Measurements from ENCODE around the gene POLR1C. TPM values are rescaled to one million over a fixed set of nuclear protein-coding genes. Genes with fewer than 3 reads are reported as not detected.
A peak's percentile ranks its signal among the peaks of the same experiment; 100 is the strongest.

Gene POLR1C
- total RNA-seq, 1 experiment from 2014 or later = 79.6 TPM

- TF ChIP-seq CTCF (IDR thresholded peaks at IDR 0.05; ENCODE audit: unreplicated experiment) = no peak
- no peaks in the 10 kb centered on the region for H3K9me3 Mint-ChIP-seq (ENCODE audit: low read depth, unreplicated experiment)
- no TSS peak for BruUV-seq (replicated peaks)
- peaks cover 16% of the 10 kb centered on the region for H3K4me1 Mint-ChIP-seq (ENCODE audit: low read depth, unreplicated experiment)
- no peak overlapping the region for H3K4me3 Mint-ChIP-seq (ENCODE audit: low read depth, unreplicated experiment)
- intact Hi-C loops (cut with micrococcal nuclease; ENCODE audit: unreplicated experiment) = no loop called here
- no peak for DNase-seq
- no peak overlapping the region for H3K27ac Mint-ChIP-seq (ENCODE audit: unreplicated experiment)
- CTCF ChIA-PET = interaction anchor here (0.6 to 3.4 kb wide), 7 partner anchors 10 to 292 kb away, joined by 3 to 18 read pairs (median 3); partner anchors contain the start of genes POLR1C and YIPF3
- H3K36me3 Mint-ChIP-seq (ENCODE audit: insufficient read depth, unreplicated experiment) = peaks cover 68% of the 10 kb centered on the region
- H3K27me3 Mint-ChIP-seq (ENCODE audit: unreplicated experiment) = peaks cover 27% of the 10 kb centered on the region
Observed at GRCh38 chr6:43504756-43505593, 11.9 kb upstream of the POLR1C start.

GRCh38 chr6:43505718-43506117 lies 11.2 kb upstream of the POLR1C start:
- no peak overlapping the region for H3K27ac Mint-ChIP-seq (ENCODE audit: unreplicated experiment)
- TF ChIP-seq CTCF (IDR thresholded peaks at IDR 0.05; ENCODE audit: unreplicated experiment) = no peak
- H3K27me3 Mint-ChIP-seq (ENCODE audit: unreplicated experiment) = peaks cover 27% of the 10 kb centered on the region
- CTCF ChIA-PET = interaction anchor here (0.8 to 3.4 kb wide), 4 partner anchors 11 to 242 kb away, joined by 3 to 18 read pairs (median 3); no protein-coding TSS in a partner anchor
- no peak for DNase-seq
- no TSS peak for BruUV-seq (replicated peaks)
- no peaks in the 10 kb centered on the region for H3K9me3 Mint-ChIP-seq (ENCODE audit: low read depth, unreplicated experiment)
- no peak overlapping the region for H3K4me3 Mint-ChIP-seq (ENCODE audit: low read depth, unreplicated experiment)
- intact Hi-C loops (cut with micrococcal nuclease; ENCODE audit: unreplicated experiment) = loop anchor here (1.0 to 2.0 kb wide), 3 partner anchors 51 to 243 kb away; no protein-coding TSS in a partner anchor
- peaks cover 68% of the 10 kb centered on the region for H3K36me3 Mint-ChIP-seq (ENCODE audit: insufficient read depth, unreplicated experiment)
- H3K4me1 Mint-ChIP-seq (ENCODE audit: low read depth, unreplicated experiment) = peaks cover 16% of the 10 kb centered on the region

GRCh38 chr6:43506171-43506570 lies 10.7 kb upstream of the POLR1C start:
- no TSS peak for BruUV-seq (replicated peaks)
- Mint-ChIP-seq H3K36me3 (ENCODE audit: insufficient read depth, unreplicated experiment) (peaks cover 69% of the 10 kb centered on the region), H3K27me3 (ENCODE audit: unreplicated experiment) (peaks cover 27% of the 10 kb centered on the region), H3K27ac (ENCODE audit: unreplicated experiment) (no peak overlapping the region), H3K4me3 (ENCODE audit: low read depth, unreplicated experiment) (no peak overlapping the region), H3K9me3 (ENCODE audit: low read depth, unreplicated experiment) (no peaks in the 10 kb centered on the region), H3K4me1 (ENCODE audit: low read depth, unreplicated experiment) (peaks cover 16% of the 10 kb centered on the region)
- DNase-seq = no peak
- CTCF ChIA-PET = interaction anchor here (0.8 to 3.4 kb wide), 13 partner anchors 8 to 243 kb away, joined by 3 to 18 read pairs (median 4); partner anchors contain the start of genes ABCC10 and ZNF318
- intact Hi-C loops (cut with micrococcal nuclease; ENCODE audit: unreplicated experiment) = loop anchor here (1.0 to 2.0 kb wide), 3 partner anchors 52 to 243 kb away; no protein-coding TSS in a partner anchor
- TF ChIP-seq CTCF (IDR thresholded peaks at IDR 0.05; ENCODE audit: unreplicated experiment) = no peak

GRCh38 chr6:43506667-43507471 lies 10.0 kb upstream of the POLR1C start:
- H3K27me3 Mint-ChIP-seq (ENCODE audit: unreplicated experiment) = peaks cover 27% of the 10 kb centered on the region
- H3K27ac Mint-ChIP-seq (ENCODE audit: unreplicated experiment) = no peak overlapping the region
- H3K4me3 Mint-ChIP-seq (ENCODE audit: low read depth, unreplicated experiment) = no peak overlapping the region
- CTCF ChIA-PET = interaction anchor here (0.6 to 3.4 kb wide), 18 partner anchors 9 to 243 kb away, joined by 3 to 18 read pairs (median 4); partner anchors contain the start of genes ABCC10, POLR1C, YIPF3 and ZNF318
- no TSS peak for BruUV-seq (replicated peaks)
- no peaks in the 10 kb centered on the region for H3K9me3 Mint-ChIP-seq (ENCODE audit: low read depth, unreplicated experiment)
- peak; percentile 99 for TF ChIP-seq CTCF (IDR thresholded peaks at IDR 0.05; ENCODE audit: unreplicated experiment)
- peaks cover 63% of the 10 kb centered on the region for H3K36me3 Mint-ChIP-seq (ENCODE audit: insufficient read depth, unreplicated experiment)
- H3K4me1 Mint-ChIP-seq (ENCODE audit: low read depth, unreplicated experiment) = peaks cover 16% of the 10 kb centered on the region
- DNase-seq = peak; percentile 92
- intact Hi-C loops (cut with micrococcal nuclease; ENCODE audit: unreplicated experiment) = loop anchor here (1.0 to 2.0 kb wide), 3 partner anchors 53 to 244 kb away; no protein-coding TSS in a partner anchor

Data from Calu3 (cell line).